Measurements from ENCODE around the gene PPP2R5A. TPM values are rescaled to one million over a fixed set of nuclear protein-coding genes. Genes with fewer than 3 reads are reported as not detected.

The PPP2R5A gene
- total RNA-seq, 1 donor from 2014 or later, result 88.4 TPM

- Histone ChIP-seq H3K9me3 (no peaks in the 10 kb centered on the region), H3K4me3 (no peak overlapping the region), H3K4me1 (no peaks in the 10 kb centered on the region), H3K27ac (no peak overlapping the region), H3K27me3 (no peaks in the 10 kb centered on the region), H3K36me3 (peaks cover 94% of the 10 kb centered on the region)
- TF ChIP-seq CTCF (IDR thresholded peaks at IDR 0.05), result no peak
- no peak for ATAC-seq
- intact Hi-C loops (cut with DNase I), result no loop called here
- no peak for DNase-seq
Measured at GRCh38 chr1:212351588-212352362, 66.6 kb downstream of the PPP2R5A start.

- intact Hi-C loops (cut with DNase I), result no loop called here
- Histone ChIP-seq H3K27ac (no peak overlapping the region), H3K4me3 (no peak overlapping the region), H3K4me1 (no peaks in the 10 kb centered on the region), H3K36me3 (peaks cover 97% of the 10 kb centered on the region), H3K9me3 (no peaks in the 10 kb centered on the region), H3K27me3 (no peaks in the 10 kb centered on the region)
- TF ChIP-seq CTCF (IDR thresholded peaks at IDR 0.05), result no peak
- ATAC-seq (no peak), DNase-seq (no peak)
Measured at GRCh38 chr1:212353181-212353580, 68.0 kb downstream of the PPP2R5A start.

GRCh38 chr1:212354464-212354863 lies 69.3 kb downstream of the PPP2R5A start:
- H3K4me3 ChIP-seq, result no peak overlapping the region
- ATAC-seq (no peak), DNase-seq (no peak)
- no peaks in the 10 kb centered on the region for H3K4me1 ChIP-seq
- H3K9me3 ChIP-seq, result no peaks in the 10 kb centered on the region
- intact Hi-C loops (cut with DNase I), result no loop called here
- H3K36me3 ChIP-seq, result peaks cover 97% of the 10 kb centered on the region
- no peak overlapping the region for H3K27ac ChIP-seq
- no peaks in the 10 kb centered on the region for H3K27me3 ChIP-seq
- TF ChIP-seq CTCF (IDR thresholded peaks at IDR 0.05), result no peak

- DNase-seq, result no peak
- no peak for ATAC-seq
- no peaks in the 10 kb centered on the region for H3K4me1 ChIP-seq
- no peaks in the 10 kb centered on the region for H3K27me3 ChIP-seq
- H3K36me3 ChIP-seq, result peaks cover 97% of the 10 kb centered on the region
- intact Hi-C loops (cut with DNase I), result no loop called here
- no peaks in the 10 kb centered on the region for H3K9me3 ChIP-seq
- H3K27ac ChIP-seq, result no peak overlapping the region
- TF ChIP-seq CTCF (IDR thresholded peaks at IDR 0.05), result no peak
- H3K4me3 ChIP-seq, result no peak overlapping the region
Measured at GRCh38 chr1:212355230-212355969, 70.2 kb downstream of the PPP2R5A start.

GRCh38 chr1:212359794-212360479 lies 74.7 kb downstream of the PPP2R5A start:
- no peaks in the 10 kb centered on the region for H3K4me1 ChIP-seq
- TF ChIP-seq CTCF (IDR thresholded peaks at IDR 0.05), result no peak
- peaks cover 97% of the 10 kb centered on the region for H3K36me3 ChIP-seq
- H3K9me3 ChIP-seq, result no peaks in the 10 kb centered on the region
- ATAC-seq (no peak), DNase-seq (no peak)
- no peak overlapping the region for H3K27ac ChIP-seq
- no peaks in the 10 kb centered on the region for H3K27me3 ChIP-seq
- intact Hi-C loops (cut with DNase I), result no loop called here
- no peak overlapping the region for H3K4me3 ChIP-seq
